GM23248 (cell line): Measurements from ENCODE around the gene NAA11.

Experiments used
- EZH2 ChIP-seq: fragments of 200-600 bp; sonication (generic); IDR thresholded peaks from 2 replicates; pipeline ENCODE4 v1.6.1; 2018; ENCODE audit warnings: antibody characterized with exemption, mild to moderate bottlenecking; ENCODE audit not compliant: insufficient read depth, poor library complexity, severe bottlenecking
- EZH2phosphoT487 ChIP-seq: fragments of 200-600 bp; sonication (generic); IDR thresholded peaks from 2 replicates; pipeline ENCODE4 v1.6.1; 2018; ENCODE audit warnings: antibody characterized with exemption, moderate library complexity, mild to moderate bottlenecking, low read depth; ENCODE audit not compliant: insufficient read depth

DNA sequence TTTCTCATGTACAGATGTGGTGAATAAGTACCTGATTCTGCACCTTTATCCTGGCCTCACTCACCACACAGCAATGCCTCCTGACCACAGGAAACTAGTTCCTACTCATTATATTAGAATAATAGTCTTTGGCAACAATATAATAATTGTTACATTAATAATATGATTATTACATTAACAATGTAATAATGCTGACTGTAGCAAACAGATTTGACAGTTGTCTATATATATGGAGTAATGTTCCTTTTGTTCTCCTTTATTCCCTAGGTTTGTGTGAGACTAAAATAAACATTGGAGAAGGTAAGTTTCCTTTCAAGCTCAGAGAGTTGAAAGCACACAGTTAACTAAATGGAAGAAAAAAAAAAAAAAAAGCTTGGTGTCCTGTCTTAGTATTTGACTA, 40.6 kb upstream of the NAA11 start:
- TF ChIP-seq EZH2 (no peak), EZH2phosphoT487 (no peak)
